Measurements from ENCODE around the gene GFOD1.

The GFOD1 gene

DNA sequence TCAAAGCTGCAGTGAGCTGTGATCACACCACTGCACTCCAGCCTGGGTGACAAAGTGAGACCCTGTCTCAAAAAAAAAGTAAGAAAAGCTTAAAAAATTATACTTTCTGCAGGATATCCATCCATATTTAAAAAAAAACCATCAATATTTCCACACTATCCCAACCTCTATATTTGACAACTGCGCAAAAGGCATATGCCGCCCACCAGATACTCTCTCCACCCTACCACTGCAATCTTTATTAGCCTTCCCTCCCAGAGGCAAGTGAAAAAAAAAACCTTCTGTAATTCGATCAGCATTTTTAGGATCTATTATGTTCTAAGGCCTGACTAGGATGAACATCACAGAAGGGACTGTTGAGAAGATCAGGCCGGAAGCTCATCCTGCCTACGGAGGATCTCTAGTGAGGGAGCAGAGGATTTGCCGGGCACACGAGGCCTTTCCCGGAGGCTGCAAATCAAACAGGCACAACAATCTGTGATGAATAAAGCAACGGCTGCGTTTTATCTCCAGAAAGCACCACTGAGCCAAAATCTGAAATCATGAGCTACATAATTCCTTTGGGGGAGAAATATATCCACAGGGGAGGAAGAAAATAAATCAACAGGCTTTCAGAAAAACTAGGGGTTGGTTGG, 65.9 kb downstream of the GFOD1 start:
- no peak for DNase-seq

DNA sequence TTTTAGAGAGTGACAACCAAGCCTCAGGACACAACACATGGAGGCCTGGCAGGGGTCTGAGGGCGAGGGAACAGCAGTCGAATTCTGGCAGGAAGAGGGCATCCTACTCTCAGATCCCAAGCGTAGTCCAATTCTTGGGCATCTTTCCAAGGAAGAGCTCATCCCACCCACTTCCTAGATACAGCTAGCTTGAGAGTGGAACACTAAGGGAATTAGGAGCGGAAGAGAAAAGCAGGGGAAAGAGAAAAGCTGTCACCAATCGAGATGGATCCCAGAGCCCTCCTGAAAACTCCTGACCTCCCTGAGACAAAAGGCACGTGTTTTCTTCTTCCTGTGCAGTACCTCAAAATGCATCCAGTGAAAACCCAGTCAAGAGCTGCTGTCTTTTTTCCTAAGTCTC, 67.1 kb downstream of the GFOD1 start:
- no peak for DNase-seq

DNA sequence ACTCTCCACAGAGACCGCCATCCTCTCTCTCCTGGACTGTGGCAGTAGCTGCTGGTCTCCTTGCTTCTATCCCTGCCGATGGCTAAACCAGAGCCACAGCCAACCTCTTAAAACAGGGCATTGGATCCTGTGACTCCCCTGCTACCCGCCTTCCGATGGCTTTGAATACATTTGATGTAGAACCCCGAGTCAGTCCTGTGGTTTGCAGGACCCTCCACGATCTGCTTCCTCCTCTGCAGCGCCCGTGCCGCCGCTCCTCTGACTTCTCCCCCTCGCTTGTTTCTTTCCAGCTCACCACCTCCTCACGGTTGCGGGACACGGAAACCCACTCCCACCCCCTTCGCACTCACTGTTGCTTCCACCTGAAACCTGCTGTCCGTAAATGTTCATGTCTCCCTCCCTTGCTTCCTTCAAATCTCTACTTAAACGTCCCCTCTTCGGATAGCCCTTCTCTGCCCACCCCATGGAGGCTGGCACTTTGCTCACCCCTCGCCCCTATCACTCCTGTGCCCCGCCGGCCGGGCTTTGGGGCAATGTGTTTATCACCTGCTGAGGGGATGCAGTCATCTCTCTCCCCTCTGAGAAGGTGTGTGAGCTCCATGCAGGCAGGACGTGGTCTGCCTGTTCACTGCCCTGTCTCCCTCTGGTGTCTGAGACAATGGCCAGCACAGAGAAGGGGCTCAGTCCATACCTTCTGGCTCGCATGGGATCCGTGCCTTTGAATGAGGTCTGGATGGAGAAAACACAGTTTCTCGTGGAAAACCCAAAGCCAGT, 67.8 kb downstream of the GFOD1 start:
- no peak for DNase-seq

DNA sequence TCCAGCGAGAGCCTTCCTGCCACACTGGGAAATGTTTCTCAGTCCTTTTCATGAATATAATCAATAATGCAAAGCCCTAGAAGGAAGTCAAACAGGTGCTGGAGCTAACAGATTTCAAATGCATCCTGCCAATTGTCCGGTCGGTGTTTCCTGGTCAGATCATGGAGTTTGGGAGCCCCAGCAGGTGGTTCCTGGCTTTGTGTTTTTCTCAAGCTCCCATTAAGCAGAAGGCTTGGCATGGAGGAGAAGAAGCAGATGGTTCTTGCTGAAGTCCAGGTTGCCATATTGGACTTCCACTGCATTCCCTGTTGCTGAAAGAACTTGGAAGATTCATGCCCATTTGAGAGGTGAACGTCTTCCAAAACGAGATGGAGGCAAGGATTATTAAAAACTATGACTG, 68.6 kb downstream of the GFOD1 start:
- no peak for DNase-seq

DNA sequence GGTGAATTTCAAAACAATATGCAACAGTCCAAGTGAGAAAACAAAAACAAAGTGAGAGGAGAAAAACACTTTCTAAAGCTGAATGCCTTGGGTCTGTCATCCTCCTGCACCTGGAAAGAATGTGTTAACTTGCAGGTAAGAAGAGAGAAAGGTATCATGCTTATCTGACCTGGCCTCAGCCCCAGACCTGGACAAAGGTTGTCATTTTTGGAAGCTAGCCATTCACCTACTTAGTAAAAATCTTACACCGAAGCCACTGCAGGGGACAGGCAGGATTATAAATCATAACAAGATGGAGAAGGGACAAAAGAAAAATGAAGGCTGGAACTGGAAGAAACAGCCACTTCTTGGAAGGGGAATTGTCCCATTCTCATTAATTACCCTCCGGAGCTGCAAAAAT, 69.4 kb downstream of the GFOD1 start:
- no peak for DNase-seq

DNA sequence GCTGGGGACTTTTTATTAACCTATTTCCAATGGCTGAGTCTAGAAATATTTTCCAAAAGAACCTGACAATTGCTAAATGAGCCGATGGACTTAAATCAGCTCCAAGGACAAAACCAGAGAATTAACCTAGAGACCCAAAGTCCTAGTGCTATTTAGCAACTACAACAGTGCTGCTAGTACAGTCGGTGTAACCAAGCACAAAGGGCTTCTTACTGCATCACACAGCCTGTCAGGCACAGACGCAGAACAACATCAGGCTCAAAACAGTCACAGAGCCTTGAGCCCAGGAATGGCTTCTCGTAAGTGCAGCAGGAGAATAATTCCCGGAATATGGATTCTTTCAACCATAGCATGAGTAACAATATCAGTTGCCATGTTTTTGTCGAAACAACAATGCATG, 70.0 kb downstream of the GFOD1 start:
- no peak for DNase-seq

DNA sequence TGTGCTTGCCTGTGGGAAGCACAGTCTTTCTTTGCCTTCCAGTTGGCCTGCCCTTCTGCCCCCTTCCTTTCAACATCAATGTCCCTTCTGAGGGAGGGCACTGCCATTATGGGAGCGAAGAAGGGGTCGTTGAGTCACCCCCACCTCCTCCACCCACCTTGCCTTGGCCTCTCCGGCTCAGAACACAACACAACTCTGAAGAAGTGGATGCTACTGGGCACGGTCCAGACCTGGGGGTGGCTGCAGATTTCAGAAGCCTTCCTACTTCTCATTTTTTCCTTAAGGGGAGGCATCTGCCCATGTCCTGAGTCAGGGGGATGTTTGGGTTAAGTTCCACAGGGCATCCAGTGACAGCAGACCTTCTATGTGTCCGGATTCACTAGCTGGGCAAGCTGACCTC, 72.1 kb downstream of the GFOD1 start:
- no peak for DNase-seq

DNA sequence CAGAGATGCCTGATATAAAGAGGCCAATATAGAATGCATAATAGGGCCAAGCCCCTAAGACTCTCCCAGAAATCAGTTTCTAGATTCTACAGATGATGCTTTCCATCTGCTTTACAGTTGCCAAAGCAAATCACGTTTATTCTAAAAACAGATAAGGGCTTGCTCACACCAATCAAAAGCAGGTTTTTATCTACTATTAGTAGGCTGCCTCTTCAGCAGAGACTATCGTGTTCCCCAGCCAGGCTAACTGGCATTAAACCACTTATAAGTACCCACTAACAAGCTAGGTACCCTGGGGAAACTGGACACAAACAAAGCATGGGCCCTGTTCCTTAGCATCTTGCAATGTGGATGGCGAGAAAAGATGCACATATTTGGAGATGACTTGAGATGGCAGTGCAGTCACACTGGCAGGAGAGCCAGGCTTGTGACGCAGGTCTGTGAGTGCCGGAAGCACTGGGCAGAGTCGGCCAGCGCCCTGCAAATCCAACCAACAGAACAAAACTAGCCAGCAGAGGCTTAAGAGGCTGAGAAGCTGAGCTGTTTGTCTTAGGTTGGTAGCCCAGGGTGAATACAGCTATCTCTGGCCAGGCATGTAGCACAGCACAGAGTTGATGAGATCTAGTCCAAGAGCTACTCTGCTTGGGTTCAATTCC, 73.4 kb downstream of the GFOD1 start:
- DNase-seq, result no peak

DNA sequence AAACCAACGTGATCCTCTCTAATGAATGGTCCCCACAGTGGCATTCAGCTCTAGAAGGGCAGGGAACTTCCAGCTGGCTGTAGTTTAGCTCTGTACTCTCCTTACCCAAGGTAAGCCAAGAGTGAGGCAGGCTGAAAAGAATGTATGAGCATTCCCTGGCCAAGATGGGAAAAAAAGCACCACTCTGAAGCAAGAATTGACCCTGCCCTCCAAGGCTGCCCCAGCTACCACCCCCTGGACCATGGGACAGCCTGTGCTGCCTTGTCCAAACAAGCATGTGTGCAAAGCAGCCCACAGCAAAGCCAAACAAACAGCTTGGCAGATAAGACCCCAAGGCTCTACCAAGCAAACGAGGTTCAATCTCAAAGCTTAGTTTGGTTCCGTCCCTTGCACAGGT, 73.9 kb downstream of the GFOD1 start:
- no peak for DNase-seq

DNA sequence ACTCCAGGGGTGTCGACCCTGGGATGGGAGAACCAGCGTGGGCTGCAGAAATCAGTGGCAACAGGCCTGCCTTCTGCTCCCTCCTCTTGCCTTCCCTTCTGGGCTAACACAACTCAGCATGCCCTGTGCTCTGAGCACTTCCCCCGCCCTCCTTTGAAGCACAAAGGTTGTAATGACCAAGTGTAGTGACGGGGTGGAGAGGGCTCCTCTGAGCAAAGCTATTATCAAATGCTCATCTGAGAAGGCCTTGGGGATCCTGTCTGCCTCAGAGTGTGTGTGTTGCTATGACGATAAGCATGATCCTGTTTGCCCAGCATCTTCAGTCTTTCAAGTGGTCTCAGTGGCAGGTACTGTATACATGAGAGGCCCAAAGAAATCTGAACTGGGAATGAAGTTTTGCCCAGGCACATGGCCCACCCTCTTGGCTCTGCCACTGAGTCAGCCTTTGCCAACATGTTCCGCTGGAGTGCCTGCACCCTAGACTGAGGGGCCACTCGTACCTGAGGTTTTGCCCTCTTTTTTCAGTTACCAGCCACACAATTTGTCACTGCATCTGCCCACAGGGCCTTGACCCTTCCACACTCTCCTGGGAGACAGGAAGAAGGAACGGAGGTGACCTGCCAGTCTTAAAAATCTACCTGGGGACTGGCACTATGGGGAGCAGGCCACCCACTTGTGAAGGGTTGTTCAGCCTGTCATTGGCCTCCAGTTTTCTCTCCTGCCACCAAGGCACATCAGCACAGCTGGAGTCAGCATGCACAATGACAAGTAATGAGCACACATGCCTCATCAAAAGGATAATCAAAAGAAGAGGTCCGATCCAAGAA, 74.5 kb downstream of the GFOD1 start:
- no peak for DNase-seq

DNA sequence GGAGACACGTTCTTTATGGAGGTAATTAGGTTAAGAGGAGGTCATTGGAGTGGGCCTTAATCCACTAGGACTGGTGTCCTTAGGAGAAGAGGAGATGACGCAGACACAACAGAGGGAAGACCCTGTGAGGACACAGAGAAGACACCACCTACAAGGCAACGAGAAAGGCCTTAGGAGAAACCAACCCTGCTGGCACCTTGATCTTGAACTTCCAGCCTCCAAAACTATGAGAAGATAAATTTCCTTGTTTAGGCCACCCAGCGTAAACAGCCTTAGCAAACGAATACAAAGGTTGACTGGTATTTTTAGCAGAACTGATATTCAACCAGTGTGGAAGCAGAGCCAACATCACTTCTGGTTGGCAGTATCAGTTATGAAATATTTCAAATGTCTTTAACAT, 75.2 kb downstream of the GFOD1 start:
- DNase-seq, result no peak

DNA sequence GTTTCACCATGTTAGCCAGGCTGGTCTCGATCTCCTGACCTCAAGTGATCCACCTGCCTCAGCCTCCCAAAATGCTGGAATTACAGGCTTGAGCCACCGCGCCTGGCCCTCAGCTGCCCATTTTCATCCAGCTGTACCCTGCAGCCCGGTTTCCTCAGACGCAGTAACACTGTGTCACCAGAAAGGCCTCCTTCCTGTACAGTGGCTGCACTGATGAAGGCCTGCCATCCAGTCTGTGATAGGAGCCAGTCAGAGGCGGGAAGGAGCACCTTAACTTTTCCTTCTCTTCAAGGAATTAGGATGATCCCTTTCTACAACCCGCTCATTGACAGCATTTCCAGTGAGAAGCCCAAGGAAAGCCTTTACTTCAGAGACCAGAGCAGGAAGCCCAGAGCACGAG, 75.9 kb downstream of the GFOD1 start:
- no peak for DNase-seq

DNA sequence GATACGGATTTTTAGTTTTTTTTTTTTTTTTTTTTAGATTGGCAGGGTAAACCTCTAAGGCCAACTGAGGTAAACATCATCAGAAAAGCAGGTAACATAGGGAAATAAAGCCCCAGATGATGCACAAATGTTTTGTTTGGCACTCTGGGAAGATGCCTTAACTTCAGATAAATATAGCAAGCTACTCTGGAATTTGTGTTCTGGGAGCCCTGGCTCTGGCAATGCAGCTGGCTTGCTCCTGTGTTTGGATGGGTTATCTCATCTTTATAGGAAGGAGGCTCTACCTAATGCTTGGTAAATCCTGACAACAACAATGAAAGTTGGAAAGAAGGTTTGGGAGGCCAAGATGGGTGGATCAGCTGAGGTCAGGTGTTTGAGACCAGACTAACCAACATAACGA, 77.4 kb downstream of the GFOD1 start:
- DNase-seq, result no peak

DNA sequence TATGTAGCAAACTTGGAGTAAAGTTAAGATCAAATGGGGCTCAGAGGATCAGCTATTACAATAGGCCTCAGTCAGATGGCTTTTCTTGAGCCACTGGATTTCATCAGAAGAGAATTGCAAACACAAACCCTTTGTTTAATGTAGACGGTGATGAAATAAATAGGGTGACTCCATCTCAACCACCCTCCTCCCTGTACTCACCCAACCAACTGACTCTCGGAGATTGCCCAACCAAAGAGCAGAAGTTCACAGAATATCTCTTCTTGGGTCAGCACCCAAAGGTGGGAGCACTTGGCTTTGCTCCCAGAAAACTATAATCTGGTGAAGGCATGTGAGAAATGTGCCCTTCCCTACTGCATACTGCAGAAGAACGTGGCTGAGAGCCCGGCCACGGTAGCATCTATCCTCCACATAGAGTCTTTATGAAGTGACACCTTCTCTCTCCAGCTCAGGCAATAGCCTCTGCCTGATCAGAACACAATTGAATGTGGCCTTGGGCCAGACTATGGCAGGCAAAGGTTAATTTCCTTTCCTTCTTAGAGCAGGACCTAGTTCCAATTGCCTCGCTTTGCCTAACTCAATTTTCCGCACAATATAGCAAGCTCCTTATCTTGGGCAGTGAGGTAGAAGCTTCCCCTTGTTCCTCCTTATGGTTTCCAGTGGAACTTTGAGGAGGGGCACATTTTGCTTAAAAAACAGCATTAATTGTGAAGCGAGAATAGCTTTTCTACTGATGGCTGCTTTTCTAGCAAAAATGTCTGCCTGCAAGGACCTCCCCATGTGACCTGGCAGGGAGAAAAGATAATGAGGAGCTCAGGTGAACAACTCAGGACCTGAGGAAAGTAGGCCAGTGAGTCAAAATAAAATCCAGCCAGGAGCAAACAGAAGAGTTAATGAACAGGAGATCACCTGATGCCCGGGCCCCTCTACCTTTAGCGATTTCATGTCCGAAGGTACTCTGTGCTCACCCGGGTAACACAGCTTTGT, 79.4 kb downstream of the GFOD1 start:
- no peak for DNase-seq

DNA sequence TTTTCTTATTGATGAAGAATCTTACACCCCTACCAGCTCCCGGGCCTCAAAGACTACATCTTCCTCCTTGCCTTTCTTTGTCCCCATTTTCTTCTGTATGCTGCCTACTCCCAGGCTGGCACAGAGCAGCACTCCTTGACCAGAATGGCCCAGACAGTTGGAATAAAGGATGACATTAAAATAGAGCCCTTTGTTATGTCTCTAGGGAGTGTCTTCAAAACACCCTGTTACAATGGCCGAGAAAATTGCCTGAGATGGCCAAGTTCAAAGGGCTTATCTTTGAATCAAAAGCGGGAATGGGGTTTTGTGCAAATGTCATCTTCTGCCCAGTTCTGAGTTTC, 80.1 kb downstream of the GFOD1 start:
- DNase-seq, result no peak

DNA sequence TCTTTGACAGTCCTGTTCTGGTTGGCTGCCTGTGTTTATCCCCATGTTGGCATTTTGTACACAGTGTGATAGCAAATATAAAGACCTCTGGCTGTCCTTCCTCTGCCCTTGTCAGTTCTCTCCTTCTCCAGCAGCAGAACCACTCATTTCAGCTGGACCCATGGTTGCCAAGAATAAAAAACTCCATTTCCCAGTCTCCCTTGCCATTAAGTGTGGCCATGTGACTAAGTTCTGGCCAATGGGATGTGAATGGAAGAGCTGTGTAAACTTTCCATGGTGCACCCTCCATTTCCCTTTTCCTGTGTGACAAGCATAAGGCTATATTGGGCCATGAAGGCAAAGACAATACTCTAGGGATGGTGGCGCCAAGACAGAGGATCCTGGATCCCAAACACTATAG, 80.6 kb downstream of the GFOD1 start:
- no peak for DNase-seq

DNA sequence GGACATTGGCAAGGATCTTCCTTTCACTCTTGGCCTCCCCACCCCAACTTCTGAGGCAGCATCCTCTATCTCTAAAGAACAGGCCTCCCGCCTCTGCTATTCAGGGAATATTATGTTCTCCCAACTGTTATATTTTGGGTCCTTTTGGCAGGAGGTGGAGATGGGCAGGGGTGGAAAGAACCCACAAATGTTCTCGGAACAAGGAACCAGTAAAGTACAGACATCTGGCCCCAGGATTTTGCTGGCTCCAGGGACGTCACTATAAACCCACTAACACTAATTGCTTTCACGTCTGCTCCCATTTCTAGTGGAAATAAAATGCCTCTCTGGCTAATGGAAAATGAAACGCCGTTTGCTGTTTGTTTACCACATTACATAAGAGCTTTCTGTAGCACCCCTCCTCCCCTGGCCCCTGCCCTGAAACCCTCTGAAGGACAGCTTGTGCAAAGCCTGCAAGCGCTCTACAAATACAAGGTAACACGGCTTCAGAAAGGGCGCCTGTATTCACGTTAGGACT, 81.4 kb downstream of the GFOD1 start:
- DNase-seq, result no peak

DNA sequence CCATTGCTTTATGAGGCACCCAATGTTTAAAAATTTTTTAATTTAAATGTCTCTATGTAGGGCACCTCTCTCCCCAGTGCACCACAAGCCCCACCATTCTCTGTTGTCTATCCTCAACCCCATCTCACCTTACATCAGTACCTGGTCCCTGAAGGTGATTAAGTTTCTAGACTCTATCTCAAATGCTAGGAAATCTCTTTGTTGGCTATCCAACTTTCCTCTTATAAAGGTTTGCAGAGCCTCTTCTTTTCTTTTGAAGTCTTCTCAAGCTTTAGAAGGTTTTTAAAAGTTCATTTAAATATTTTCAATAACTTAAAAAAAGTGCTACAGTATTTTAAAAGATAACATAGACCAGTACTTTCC, 82.5 kb downstream of the GFOD1 start:
- DNase-seq, result no peak

DNA sequence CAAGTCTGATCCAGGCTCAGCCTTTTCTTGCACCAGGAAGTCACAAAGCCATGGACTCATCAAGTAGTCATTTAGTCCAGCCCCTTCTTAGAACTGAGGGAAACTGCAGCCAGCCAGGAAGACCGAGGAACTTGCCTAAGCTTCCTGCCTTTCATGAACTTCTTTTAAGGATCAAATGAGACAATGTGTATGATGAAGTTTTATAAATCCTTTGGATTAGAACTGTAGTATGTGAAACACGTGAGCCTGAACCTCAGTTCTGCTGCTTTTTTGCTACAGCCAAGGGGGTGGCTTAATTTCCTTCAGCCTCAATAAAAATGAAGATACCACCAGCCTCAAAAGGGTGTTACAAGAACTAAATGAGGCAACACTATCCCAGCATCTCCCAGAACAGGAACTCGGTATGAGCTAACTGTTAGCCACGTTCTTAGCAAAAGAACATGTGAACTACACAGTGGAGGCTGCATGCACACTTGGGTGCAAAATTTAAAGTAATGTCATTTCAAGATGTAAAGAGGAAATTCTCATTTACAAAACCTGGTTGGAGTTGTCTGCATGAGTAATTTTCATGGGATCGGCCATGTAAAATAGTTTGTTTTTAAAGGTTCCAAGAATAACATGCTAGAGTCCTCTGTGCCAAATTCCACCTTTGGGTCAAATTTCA, 83.0 kb downstream of the GFOD1 start:
- DNase-seq, result no peak

DNA sequence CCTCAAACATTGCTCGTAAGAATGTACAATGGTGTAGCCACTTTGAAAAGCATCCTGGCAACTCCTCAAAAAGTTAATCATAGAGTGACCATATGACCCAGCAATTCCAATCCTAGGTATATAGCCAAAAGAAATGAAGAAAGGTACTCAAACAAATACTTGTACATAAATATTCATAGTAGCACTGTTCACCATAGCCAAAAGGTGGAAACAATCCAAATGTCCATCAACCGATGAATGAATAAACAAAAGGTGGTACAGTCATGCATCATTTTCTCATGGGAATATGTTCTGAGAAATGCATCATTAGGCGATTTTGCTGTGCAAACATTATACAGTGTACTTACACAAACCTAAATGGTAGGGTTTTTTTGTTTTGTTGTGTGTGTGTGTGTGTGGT, 84.7 kb downstream of the GFOD1 start:
- DNase-seq, result no peak

DNA sequence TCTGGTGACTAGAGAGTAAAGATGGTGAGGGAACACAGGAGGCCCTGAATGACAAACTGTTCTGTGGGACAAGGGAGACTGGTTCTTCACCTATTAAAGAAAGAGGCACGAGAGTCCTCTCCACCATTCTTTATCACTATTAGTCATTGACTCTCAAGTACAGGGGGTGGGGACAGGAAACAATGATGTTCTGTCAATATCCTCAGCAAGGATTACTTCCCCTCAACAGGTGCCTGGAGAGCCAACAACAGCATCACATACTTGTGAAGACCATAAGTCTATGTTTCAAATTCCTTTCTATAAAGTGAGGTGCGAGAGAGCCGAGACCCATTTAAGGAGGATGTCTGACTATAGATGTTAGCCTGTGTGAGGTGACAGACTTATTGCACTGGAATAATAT, 86.6 kb downstream of the GFOD1 start:
- no peak for DNase-seq

All from stimulated activated CD4-positive, alpha-beta T cell treated with anti-CD3 and anti-CD28 coated beads, Interleukin-12 subunit alpha, Interleukin-12 subunit beta, amount 100 ng/mL, for 4 hours (primary cell).